ENCODE data around the gene ITGA5. TPM values are rescaled to one million over a fixed set of nuclear protein-coding genes. Genes with fewer than 3 reads are reported as not detected.

Gene ITGA5
- total and polyA plus RNA-seq, 5 donors: 49.3 to 141 (median 58.1) TPM

- H3K4me1 ChIP-seq (ENCODE audit: control insufficient read depth, insufficient read depth, low read length): no peaks in the 10 kb centered on the region
- no peaks in the 10 kb centered on the region for H3K27me3 ChIP-seq (ENCODE audit: control insufficient read depth, insufficient read depth)
- no peak overlapping the region for H3K4me3 ChIP-seq (ENCODE audit: low read length)
- ATAC-seq: no peak
- intact Hi-C loops (cut with DNase I): no loop called here
- WGBS: 82% methylated on average over 3 of the region's 3 CpGs
- no peaks in the 10 kb centered on the region for H3K9me3 ChIP-seq (ENCODE audit: control insufficient read depth, low read length)
- H3K27ac ChIP-seq (ENCODE audit: low read length): no peak overlapping the region
- DNase-seq: peak in 1 of 3 donors; percentile 5
These were observed 32.5 kb downstream of the ITGA5 start for GRCh38 chr12:54386403-54387113.

GRCh38 chr12:54385251-54385914 lies 33.7 kb downstream of the ITGA5 start:
- ATAC-seq (peak; percentile 5 to 30), DNase-seq (peak; percentile 33 to 74 (median 69))
- 63% methylated on average over 10 of the region's 10 CpGs for WGBS
- Histone ChIP-seq H3K27me3 (ENCODE audit: control insufficient read depth, insufficient read depth) (no peaks in the 10 kb centered on the region), H3K9me3 (ENCODE audit: control insufficient read depth, low read length) (no peaks in the 10 kb centered on the region), H3K27ac (ENCODE audit: low read length) (peak overlapping the region; percentile 87), H3K4me3 (ENCODE audit: low read length) (no peak overlapping the region), H3K4me1 (ENCODE audit: control insufficient read depth, insufficient read depth, low read length) (no peaks in the 10 kb centered on the region)
- intact Hi-C loops (cut with DNase I): no loop called here

GRCh38 chr12:54384591-54385041 lies 34.5 kb downstream of the ITGA5 start, which contains the start of gene ZNF385A:
ZNF385A (minus strand) TSS chr12:54384733; CDS start chr12:54384514, 219 bp downstream.
- WGBS: 79% methylated on average over 1 of the region's 1 CpG
- H3K27me3 ChIP-seq (ENCODE audit: control insufficient read depth, insufficient read depth): no peaks in the 10 kb centered on the region
- peak within 1 kb of the TSS; percentile 87 for H3K27ac ChIP-seq (ENCODE audit: low read length)
- DNase-seq (peak; percentile 34 to 77 (median 75)), ATAC-seq (peak; percentile 30 to 42)
- intact Hi-C loops (cut with DNase I): no loop called here
- H3K4me1 ChIP-seq (ENCODE audit: control insufficient read depth, insufficient read depth, low read length): no peaks in the 10 kb centered on the region
- no peaks in the 10 kb centered on the region for H3K9me3 ChIP-seq (ENCODE audit: control insufficient read depth, low read length)
- H3K4me3 ChIP-seq (ENCODE audit: low read length): no peak within 1 kb of the TSS

GRCh38 chr12:54383041-54383609 lies 35.9 kb downstream of the ITGA5 start:
- Histone ChIP-seq H3K27ac (ENCODE audit: low read length) (no peak overlapping the region), H3K4me1 (ENCODE audit: control insufficient read depth, insufficient read depth, low read length) (no peaks in the 10 kb centered on the region), H3K9me3 (ENCODE audit: control insufficient read depth, low read length) (no peaks in the 10 kb centered on the region), H3K4me3 (ENCODE audit: low read length) (no peak overlapping the region), H3K27me3 (ENCODE audit: control insufficient read depth, insufficient read depth) (no peaks in the 10 kb centered on the region)
- intact Hi-C loops (cut with DNase I): no loop called here
- no peak for DNase-seq
- ATAC-seq: no peak
- WGBS: 88% methylated on average over 3 of the region's 3 CpGs

- Histone ChIP-seq H3K4me3 (ENCODE audit: low read length) (no peak overlapping the region), H3K27me3 (ENCODE audit: control insufficient read depth, insufficient read depth) (no peaks in the 10 kb centered on the region), H3K9me3 (ENCODE audit: control insufficient read depth, low read length) (no peaks in the 10 kb centered on the region), H3K4me1 (ENCODE audit: control insufficient read depth, insufficient read depth, low read length) (peaks cover 5% of the 10 kb centered on the region), H3K27ac (ENCODE audit: low read length) (no peak overlapping the region)
- intact Hi-C loops (cut with DNase I): no loop called here
- no peak for ATAC-seq
- DNase-seq: no peak
- 96% methylated on average over 4 of the region's 4 CpGs for WGBS
These were observed 37.9 kb downstream of the ITGA5 start for GRCh38 chr12:54381136-54381535.

- WGBS: 8% methylated on average over 19 of the region's 19 CpGs
- no peaks in the 10 kb centered on the region for H3K27me3 ChIP-seq (ENCODE audit: control insufficient read depth, insufficient read depth)
- intact Hi-C loops (cut with DNase I): no loop called here
- peaks cover 5% of the 10 kb centered on the region for H3K4me1 ChIP-seq (ENCODE audit: control insufficient read depth, insufficient read depth, low read length)
- peak; percentile 82 to 83 for ATAC-seq
- peak overlapping the region; percentile 42 for H3K27ac ChIP-seq (ENCODE audit: low read length)
- H3K9me3 ChIP-seq (ENCODE audit: control insufficient read depth, low read length): no peaks in the 10 kb centered on the region
- DNase-seq: peak; percentile 93 to 97 (median 97)
- peak overlapping the region; percentile 56 for H3K4me3 ChIP-seq (ENCODE audit: low read length)
These were observed 39.5 kb downstream of the ITGA5 start for GRCh38 chr12:54379398-54380201.

GRCh38 chr12:54378796-54379397 lies 40.2 kb downstream of the ITGA5 start:
- peak; percentile 87 to 92 for ATAC-seq
- Histone ChIP-seq H3K4me3 (ENCODE audit: low read length) (peak overlapping the region; percentile 56), H3K27ac (ENCODE audit: low read length) (peak overlapping the region; percentile 42), H3K27me3 (ENCODE audit: control insufficient read depth, insufficient read depth) (no peaks in the 10 kb centered on the region), H3K9me3 (ENCODE audit: control insufficient read depth, low read length) (no peaks in the 10 kb centered on the region), H3K4me1 (ENCODE audit: control insufficient read depth, insufficient read depth, low read length) (peaks cover 5% of the 10 kb centered on the region)
- intact Hi-C loops (cut with DNase I): no loop called here
- WGBS: 12% methylated on average over 49 of the region's 49 CpGs
- peak; percentile 77 to 92 (median 90) for DNase-seq

GRCh38 chr12:54377797-54378515 lies 41.1 kb downstream of the ITGA5 start:
- WGBS: 81% methylated on average over 6 of the region's 6 CpGs
- DNase-seq: no peak
- H3K9me3 ChIP-seq (ENCODE audit: control insufficient read depth, low read length): no peaks in the 10 kb centered on the region
- no peak overlapping the region for H3K4me3 ChIP-seq (ENCODE audit: low read length)
- H3K27me3 ChIP-seq (ENCODE audit: control insufficient read depth, insufficient read depth): no peaks in the 10 kb centered on the region
- peaks cover 5% of the 10 kb centered on the region for H3K4me1 ChIP-seq (ENCODE audit: control insufficient read depth, insufficient read depth, low read length)
- ATAC-seq: no peak
- peak overlapping the region; percentile 31 for H3K27ac ChIP-seq (ENCODE audit: low read length)
- intact Hi-C loops (cut with DNase I): no loop called here

- no peak overlapping the region for H3K4me3 ChIP-seq (ENCODE audit: low read length)
- no peaks in the 10 kb centered on the region for H3K27me3 ChIP-seq (ENCODE audit: control insufficient read depth, insufficient read depth)
- no peaks in the 10 kb centered on the region for H3K9me3 ChIP-seq (ENCODE audit: control insufficient read depth, low read length)
- intact Hi-C loops (cut with DNase I): no loop called here
- ATAC-seq (no peak), DNase-seq (no peak)
- peaks cover 6% of the 10 kb centered on the region for H3K4me1 ChIP-seq (ENCODE audit: control insufficient read depth, insufficient read depth, low read length)
- 58% methylated on average over 2 of the region's 2 CpGs for WGBS
- H3K27ac ChIP-seq (ENCODE audit: low read length): peak overlapping the region; percentile 53
These were observed 42.1 kb downstream of the ITGA5 start for GRCh38 chr12:54377007-54377406.

- Histone ChIP-seq H3K4me1 (ENCODE audit: control insufficient read depth, insufficient read depth, low read length) (peaks cover 9% of the 10 kb centered on the region), H3K4me3 (ENCODE audit: low read length) (no peak overlapping the region), H3K27me3 (ENCODE audit: control insufficient read depth, insufficient read depth) (no peaks in the 10 kb centered on the region), H3K27ac (ENCODE audit: low read length) (peak overlapping the region; percentile 53), H3K9me3 (ENCODE audit: control insufficient read depth, low read length) (no peaks in the 10 kb centered on the region)
- WGBS: 57% methylated on average over 4 of the region's 4 CpGs
- intact Hi-C loops (cut with DNase I): no loop called here
- DNase-seq: peak in 2 of 3 donors; percentile 67 to 68
- ATAC-seq: peak in 1 of 2 donors; percentile 9
These were observed 42.5 kb downstream of the ITGA5 start for GRCh38 chr12:54376596-54376995.
